ENCODE measurements around the gene ACOT9. TPM values are rescaled to one million over a fixed set of nuclear protein-coding genes. Genes with fewer than 3 reads are reported as not detected.
A peak's percentile ranks its signal among the peaks of the same experiment; 100 is the strongest.

Gene ACOT9
- total RNA-seq, 1 donor from 2014 or later, result 59.6 TPM

GRCh38 chrX:23667239-23668177 is 75.6 kb downstream of the ACOT9 start, which contains the start of gene PRDX4:
TSS of gene PRDX4 (plus strand) at chrX:23667493. CDS start at chrX:23667571, 78 bp downstream.
- peak within 1 kb of the TSS; percentile 77 for H2AFZ ChIP-seq (ENCODE audit: low read depth, low read length)
- no peaks in the 10 kb centered on the region for H3K9me3 Mint-ChIP-seq (ENCODE audit: unreplicated experiment)
- H3K9ac ChIP-seq (ENCODE audit: low read length), result peak within 1 kb of the TSS; percentile 95
- peak within 1 kb of the TSS; percentile 90 for H3K4me3 Mint-ChIP-seq (ENCODE audit: unreplicated experiment)
- H3K4me3 ChIP-seq (ENCODE audit: insufficient read depth, low read depth, low read length), result peak within 1 kb of the TSS; percentile 83
- TF ChIP-seq EZH2 (IDR thresholded peaks at IDR 0.05; ENCODE audit: insufficient read depth, low read length), result no peak
- TF ChIP-seq CTCF (IDR thresholded peaks at IDR 0.05; ENCODE audit: insufficient read depth, low read depth, low read length), result no peak
- H3K4me2 ChIP-seq (ENCODE audit: low read length), result peak within 1 kb of the TSS; percentile 92
- FAIRE-seq (no peak), DNase-seq (ENCODE audit: low read depth) (peak; percentile 69)
- no peaks in the 10 kb centered on the region for H3K27me3 Mint-ChIP-seq (ENCODE audit: low read depth, unreplicated experiment)
- H3K36me3 Mint-ChIP-seq (ENCODE audit: low read depth, unreplicated experiment), result no peaks in the 10 kb centered on the region
- H3K27me3 ChIP-seq (ENCODE audit: insufficient read depth, low read length), result no peaks in the 10 kb centered on the region
- peaks cover 26% of the 10 kb centered on the region for H3K79me2 ChIP-seq (ENCODE audit: insufficient read depth, low read length)
- H3K27ac Mint-ChIP-seq (ENCODE audit: unreplicated experiment), result peak within 1 kb of the TSS; percentile 64
- H3K9me3 ChIP-seq (ENCODE audit: insufficient read depth, low read depth, low read length), result no peaks in the 10 kb centered on the region
- H3K27ac ChIP-seq (ENCODE audit: low read depth, low read length), result peak within 1 kb of the TSS; percentile 75
- H3K4me1 Mint-ChIP-seq (ENCODE audit: low read depth, unreplicated experiment), result peaks cover 8% of the 10 kb centered on the region
- H4K20me1 ChIP-seq (ENCODE audit: insufficient read depth, low read length), result no peaks in the 10 kb centered on the region
- H3K36me3 ChIP-seq (ENCODE audit: insufficient read depth, low read length), result no peaks in the 10 kb centered on the region
- peaks cover 6% of the 10 kb centered on the region for H3K4me1 ChIP-seq (ENCODE audit: insufficient read depth, low read length)

GRCh38 chrX:23666282-23666681 is 76.8 kb downstream of the ACOT9 start:
- no peak for TF ChIP-seq EZH2 (IDR thresholded peaks at IDR 0.05; ENCODE audit: insufficient read depth, low read length)
- no peak for TF ChIP-seq CTCF (IDR thresholded peaks at IDR 0.05; ENCODE audit: insufficient read depth, low read depth, low read length)

More at GRCh38 chrX:23666282-23666681, 76.8 kb downstream of the ACOT9 start:
- peaks cover 6% of the 10 kb centered on the region for H3K4me1 ChIP-seq (ENCODE audit: insufficient read depth, low read length)
- Mint-ChIP-seq H3K4me3 (ENCODE audit: unreplicated experiment) (no peak overlapping the region), H3K4me1 (ENCODE audit: low read depth, unreplicated experiment) (peaks cover 7% of the 10 kb centered on the region), H3K36me3 (ENCODE audit: low read depth, unreplicated experiment) (no peaks in the 10 kb centered on the region), H3K9me3 (ENCODE audit: unreplicated experiment) (no peaks in the 10 kb centered on the region), H3K27ac (ENCODE audit: unreplicated experiment) (no peak overlapping the region), H3K27me3 (ENCODE audit: low read depth, unreplicated experiment) (no peaks in the 10 kb centered on the region)
- peaks cover 26% of the 10 kb centered on the region for H3K79me2 ChIP-seq (ENCODE audit: insufficient read depth, low read length)
- no peaks in the 10 kb centered on the region for H3K36me3 ChIP-seq (ENCODE audit: insufficient read depth, low read length)
- DNase-seq (ENCODE audit: low read depth) (no peak), FAIRE-seq (no peak)
- no peak overlapping the region for H3K9ac ChIP-seq (ENCODE audit: low read length)
- no peaks in the 10 kb centered on the region for H3K9me3 ChIP-seq (ENCODE audit: insufficient read depth, low read depth, low read length)
- no peak overlapping the region for H3K27ac ChIP-seq (ENCODE audit: low read depth, low read length)
- H3K4me3 ChIP-seq (ENCODE audit: insufficient read depth, low read depth, low read length), result no peak overlapping the region
- H3K27me3 ChIP-seq (ENCODE audit: insufficient read depth, low read length), result no peaks in the 10 kb centered on the region
- no peak overlapping the region for H3K4me2 ChIP-seq (ENCODE audit: low read length)
- H4K20me1 ChIP-seq (ENCODE audit: insufficient read depth, low read length), result no peaks in the 10 kb centered on the region
- H2AFZ ChIP-seq (ENCODE audit: low read depth, low read length), result no peak overlapping the region

Measured in astrocyte (in vitro differentiated cells and primary cell).